ENCODE results near the gene CAMTA1. TPM values are rescaled to one million over a fixed set of nuclear protein-coding genes. Genes with fewer than 3 reads are reported as not detected.
A peak's percentile ranks its signal among the peaks of the same experiment; 100 is the strongest.

The CAMTA1 gene
- total and polyA plus RNA-seq, 9 of the 15 experiments (the other 6 are each of a cell fraction or from before 2014, with no cell fraction given): 43.9 to 161 (median 65.9) TPM

DNA sequence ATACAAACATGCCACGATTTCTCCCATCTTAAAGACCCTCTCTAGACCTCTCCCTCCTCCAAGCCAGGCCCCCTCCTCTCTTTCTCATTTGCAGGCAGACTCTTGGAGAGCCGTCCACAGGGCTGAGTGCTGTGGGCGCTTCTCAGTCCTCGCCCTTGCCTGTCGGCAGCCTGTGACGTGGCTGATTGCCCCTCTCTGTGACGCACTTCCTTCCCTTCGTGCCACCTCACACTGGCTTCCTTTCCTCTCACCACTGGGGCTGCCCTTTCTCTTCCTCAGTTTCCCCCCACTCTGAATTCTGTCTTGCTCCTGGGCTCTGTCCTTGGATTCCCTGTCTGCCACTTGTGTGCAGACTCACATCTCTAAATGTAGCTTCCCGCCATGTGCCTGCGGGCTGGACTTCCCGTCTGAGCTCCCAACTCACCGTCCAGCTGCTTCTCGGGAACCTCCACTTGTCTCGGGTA, 227.2 kb downstream of the CAMTA1 start (continued):
- TF ChIP-seq SPI1 (IDR thresholded peaks at IDR 0.05; ENCODE audit: borderline replicate concordance, low read depth, low read length): peak; percentile 11; the same call in 1 of the 2 replicates
- TF ChIP-seq, protein P1, sequence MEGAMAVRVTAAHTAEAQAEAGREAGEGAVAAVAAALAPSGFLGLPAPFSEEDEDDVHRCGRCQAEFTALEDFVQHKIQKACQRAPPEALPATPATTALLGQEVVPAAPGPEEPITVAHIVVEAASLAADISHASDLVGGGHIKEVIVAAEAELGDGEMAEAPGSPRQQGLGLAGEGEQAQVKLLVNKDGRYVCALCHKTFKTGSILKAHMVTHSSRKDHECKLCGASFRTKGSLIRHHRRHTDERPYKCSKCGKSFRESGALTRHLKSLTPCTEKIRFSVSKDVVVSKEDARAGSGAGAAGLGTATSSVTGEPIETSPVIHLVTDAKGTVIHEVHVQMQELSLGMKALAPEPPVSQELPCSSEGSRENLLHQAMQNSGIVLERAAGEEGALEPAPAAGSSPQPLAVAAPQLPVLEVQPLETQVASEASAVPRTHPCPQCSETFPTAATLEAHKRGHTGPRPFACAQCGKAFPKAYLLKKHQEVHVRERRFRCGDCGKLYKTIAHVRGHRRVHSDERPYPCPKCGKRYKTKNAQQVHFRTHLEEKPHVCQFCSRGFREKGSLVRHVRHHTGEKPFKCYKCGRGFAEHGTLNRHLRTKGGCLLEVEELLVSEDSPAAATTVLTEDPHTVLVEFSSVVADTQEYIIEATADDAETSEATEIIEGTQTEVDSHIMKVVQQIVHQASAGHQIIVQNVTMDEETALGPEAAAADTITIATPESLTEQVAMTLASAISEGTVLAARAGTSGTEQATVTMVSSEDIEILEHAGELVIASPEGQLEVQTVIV (CRISPR knock-in tag; IDR thresholded peaks at IDR 0.05; ENCODE audit: borderline replicate concordance): no peak
- no peak for TF ChIP-seq MTA2 (IDR thresholded peaks at IDR 0.05; ENCODE audit: low read depth)
- TF ChIP-seq CEBPB (tag; IDR thresholded peaks at IDR 0.05): no peak
- no peak for TF ChIP-seq FOXJ3 (CRISPR knock-in tag; IDR thresholded peaks at IDR 0.05)
- TF ChIP-seq KAT8 (IDR thresholded peaks at IDR 0.05; ENCODE audit: low read depth): no peak
- TF ChIP-seq NR2C1 (IDR thresholded peaks at IDR 0.05): no peak
- TF ChIP-seq NR2C1 (tag; IDR thresholded peaks at IDR 0.05): 0 out of 2 replicates have a peak, but pooled peaks have one; percentile 14
- no peak for TF ChIP-seq SIX5 (IDR thresholded peaks at IDR 0.05; ENCODE audit: borderline replicate concordance in 1 of 2, insufficient read depth in 1 of 2, low read depth in 1 of 2, low read length in 2 of 2)
- peak; percentile 82 for TF ChIP-seq CREB1 (IDR thresholded peaks at IDR 0.05)
- peak; percentile 88 for TF ChIP-seq CREB1 (CRISPR knock-in tag; IDR thresholded peaks at IDR 0.05)
- no peak for TF ChIP-seq ZSCAN32 (CRISPR knock-in tag; IDR thresholded peaks at IDR 0.05)
- no peak for TF ChIP-seq EWSR1 (IDR thresholded peaks at IDR 0.05; ENCODE audit: borderline replicate concordance, low read depth, partially characterized antibody)
- no peak for TF ChIP-seq RCOR1 (IDR thresholded peaks at IDR 0.05; ENCODE audit: borderline replicate concordance in 1 of 2, low read depth in 2 of 2, low read length in 2 of 2)
- TF ChIP-seq PPARD (CRISPR knock-in tag; IDR thresholded peaks at IDR 0.05): no peak
- TF ChIP-seq KLF10 (CRISPR knock-in tag; IDR thresholded peaks at IDR 0.05): no peak
- TF ChIP-seq ILF3 (IDR thresholded peaks at IDR 0.05; ENCODE audit: borderline replicate concordance): no peak
- no peak for TF ChIP-seq MCM2 (IDR thresholded peaks at IDR 0.05; ENCODE audit: low read depth)
- TF ChIP-seq, protein P2, sequence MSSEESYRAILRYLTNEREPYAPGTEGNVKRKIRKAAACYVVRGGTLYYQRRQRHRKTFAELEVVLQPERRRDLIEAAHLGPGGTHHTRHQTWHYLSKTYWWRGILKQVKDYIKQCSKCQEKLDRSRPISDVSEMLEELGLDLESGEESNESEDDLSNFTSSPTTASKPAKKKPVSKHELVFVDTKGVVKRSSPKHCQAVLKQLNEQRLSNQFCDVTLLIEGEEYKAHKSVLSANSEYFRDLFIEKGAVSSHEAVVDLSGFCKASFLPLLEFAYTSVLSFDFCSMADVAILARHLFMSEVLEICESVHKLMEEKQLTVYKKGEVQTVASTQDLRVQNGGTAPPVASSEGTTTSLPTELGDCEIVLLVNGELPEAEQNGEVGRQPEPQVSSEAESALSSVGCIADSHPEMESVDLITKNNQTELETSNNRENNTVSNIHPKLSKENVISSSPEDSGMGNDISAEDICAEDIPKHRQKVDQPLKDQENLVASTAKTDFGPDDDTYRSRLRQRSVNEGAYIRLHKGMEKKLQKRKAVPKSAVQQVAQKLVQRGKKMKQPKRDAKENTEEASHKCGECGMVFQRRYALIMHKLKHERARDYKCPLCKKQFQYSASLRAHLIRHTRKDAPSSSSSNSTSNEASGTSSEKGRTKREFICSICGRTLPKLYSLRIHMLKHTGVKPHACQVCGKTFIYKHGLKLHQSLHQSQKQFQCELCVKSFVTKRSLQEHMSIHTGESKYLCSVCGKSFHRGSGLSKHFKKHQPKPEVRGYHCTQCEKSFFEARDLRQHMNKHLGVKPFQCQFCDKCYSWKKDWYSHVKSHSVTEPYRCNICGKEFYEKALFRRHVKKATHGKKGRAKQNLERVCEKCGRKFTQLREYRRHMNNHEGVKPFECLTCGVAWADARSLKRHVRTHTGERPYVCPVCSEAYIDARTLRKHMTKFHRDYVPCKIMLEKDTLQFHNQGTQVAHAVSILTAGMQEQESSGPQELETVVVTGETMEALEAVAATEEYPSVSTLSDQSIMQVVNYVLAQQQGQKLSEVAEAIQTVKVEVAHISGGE (CRISPR knock-in tag; IDR thresholded peaks at IDR 0.05): peak in 1 of 3 experiments; percentile 44; a peak in 1 of 6 replicates
- TF ChIP-seq GABPA (tag; conservative IDR thresholded peaks at IDR 0.05; ENCODE audit: low read depth): peak; percentile 89
- no peak for TF ChIP-seq ZNF263 (CRISPR knock-in tag; IDR thresholded peaks at IDR 0.05; ENCODE audit: borderline replicate concordance)
- peak; percentile 88 for TF ChIP-seq MTA1 (IDR thresholded peaks at IDR 0.05; ENCODE audit: borderline replicate concordance)
- TF ChIP-seq MAZ (CRISPR knock-in tag; conservative IDR thresholded peaks at IDR 0.05 in 1 of 2, IDR thresholded peaks at IDR 0.05 in 1 of 2): peak in 1 of 2 experiments; percentile 43; a peak in 1 of 4 replicates
- TF ChIP-seq C11orf30 (IDR thresholded peaks at IDR 0.05; ENCODE audit: low read depth): peak; percentile 53
- no peak for TF ChIP-seq CREBBP (IDR thresholded peaks at IDR 0.05; ENCODE audit: low read depth, low read length)
